ENCODE measurements around the gene MVK. TPM values are rescaled to one million over a fixed set of nuclear protein-coding genes. Genes with fewer than 3 reads are reported as not detected.

MVK gene
- polyA plus RNA-seq, 1 experiment, result 4.7 TPM

- H3K27ac ChIP-seq (ENCODE audit: low read depth, low read length), result no peak overlapping the region
- H3K4me3 ChIP-seq (ENCODE audit: low read depth, low read length), result no peak overlapping the region
- no peaks in the 10 kb centered on the region for H3K27me3 ChIP-seq (ENCODE audit: control insufficient read depth, insufficient read depth, low read length)
- POLR2A ChIA-PET, result no interaction called here
- TF ChIP-seq CTCF (IDR thresholded peaks at IDR 0.05; ENCODE audit: low read depth, low read length), result no peak
- CTCF ChIA-PET, result interaction anchor here (1.6 kb wide), 1 partner anchor 19 kb away, joined by 6 read pairs; no protein-coding TSS in a partner anchor
- DNase-seq (ENCODE audit: low read depth, low spot score), result no peak
- no peaks in the 10 kb centered on the region for H3K9me3 ChIP-seq (ENCODE audit: control insufficient read depth, insufficient read depth, low read length)
Observed at GRCh38 chr12:109578330-109578927, 4.8 kb downstream of the MVK start.

- DNase-seq (ENCODE audit: low read depth, low spot score), result no peak
- POLR2A ChIA-PET, result no interaction called here
- TF ChIP-seq CTCF (IDR thresholded peaks at IDR 0.05; ENCODE audit: low read depth, low read length), result no peak
- Histone ChIP-seq H3K27me3 (ENCODE audit: control insufficient read depth, insufficient read depth, low read length) (no peaks in the 10 kb centered on the region), H3K27ac (ENCODE audit: low read depth, low read length) (no peak overlapping the region), H3K9me3 (ENCODE audit: control insufficient read depth, insufficient read depth, low read length) (no peaks in the 10 kb centered on the region), H3K4me3 (ENCODE audit: low read depth, low read length) (no peak overlapping the region)
- CTCF ChIA-PET, result interaction anchor here (1.6 kb wide), 1 partner anchor 18 kb away, joined by 6 read pairs; no protein-coding TSS in a partner anchor
Observed at GRCh38 chr12:109579639-109580038, 6.0 kb downstream of the MVK start.

- ChIA-PET CTCF (no interaction called here), POLR2A (no interaction called here)
- no peak for DNase-seq (ENCODE audit: low read depth, low spot score)
- Histone ChIP-seq H3K27me3 (ENCODE audit: control insufficient read depth, insufficient read depth, low read length) (no peaks in the 10 kb centered on the region), H3K9me3 (ENCODE audit: control insufficient read depth, insufficient read depth, low read length) (no peaks in the 10 kb centered on the region), H3K4me3 (ENCODE audit: low read depth, low read length) (no peak overlapping the region), H3K27ac (ENCODE audit: low read depth, low read length) (no peak overlapping the region)
- no peak for TF ChIP-seq CTCF (IDR thresholded peaks at IDR 0.05; ENCODE audit: low read depth, low read length)
Observed at GRCh38 chr12:109580272-109580671, 6.7 kb downstream of the MVK start.

- Histone ChIP-seq H3K27ac (ENCODE audit: low read depth, low read length) (no peak overlapping the region), H3K4me3 (ENCODE audit: low read depth, low read length) (no peak overlapping the region), H3K9me3 (ENCODE audit: control insufficient read depth, insufficient read depth, low read length) (no peaks in the 10 kb centered on the region), H3K27me3 (ENCODE audit: control insufficient read depth, insufficient read depth, low read length) (no peaks in the 10 kb centered on the region)
- DNase-seq (ENCODE audit: low read depth, low spot score), result no peak
- no peak for TF ChIP-seq CTCF (IDR thresholded peaks at IDR 0.05; ENCODE audit: low read depth, low read length)
- POLR2A ChIA-PET, result no interaction called here
- CTCF ChIA-PET, result no interaction called here
Observed at GRCh38 chr12:109580684-109581333, 7.2 kb downstream of the MVK start.

GRCh38 chr12:109581334-109581691 lies 7.7 kb downstream of the MVK start:
- DNase-seq (ENCODE audit: low read depth, low spot score), result no peak
- H3K27ac ChIP-seq (ENCODE audit: low read depth, low read length), result no peak overlapping the region
- ChIA-PET CTCF (interaction anchor here (1.7 kb wide), 1 partner anchor 16 kb away, joined by 7 read pairs; no protein-coding TSS in a partner anchor), POLR2A (no interaction called here)
- no peak overlapping the region for H3K4me3 ChIP-seq (ENCODE audit: low read depth, low read length)
- no peaks in the 10 kb centered on the region for H3K27me3 ChIP-seq (ENCODE audit: control insufficient read depth, insufficient read depth, low read length)
- H3K9me3 ChIP-seq (ENCODE audit: control insufficient read depth, insufficient read depth, low read length), result no peaks in the 10 kb centered on the region
- no peak for TF ChIP-seq CTCF (IDR thresholded peaks at IDR 0.05; ENCODE audit: low read depth, low read length)
